HCT116 (cell line): Measurements from ENCODE around the gene FRMD4A. TPM values are rescaled to one million over a fixed set of nuclear protein-coding genes. Genes with fewer than 3 reads are reported as not detected.

Experiments
- ATAC-seq: fragments of 200-7000 bp; cut with Tn5 transposase; 2 replicates; pipeline ENCODE4 v1.9.1; 2020; ENCODE audit warnings: mild to moderate bottlenecking, moderate library complexity
- BruUV-seq: library from RNA; stranded (reverse); fragments of 400-500 nt; replicated peaks from 2 replicates; lab custom pipeline; 2021; lab: Mats Ljungman, UMichigan
- CTCF ChIA-PET: fragments of 300-600 bp; sonication (Branson Sonifier 250); formaldehyde crosslinking; loops from one replicate; lab custom pipeline; 2021; ENCODE audit warnings: antibody characterized with exemption; lab: Charles Lee
- POLR2A ChIA-PET: fragments of 300-600, 350-600 bp; sonication (Branson Sonifier 250); formaldehyde crosslinking; loops from one replicate; lab custom pipeline; 2021; ENCODE audit warnings: antibody characterized with exemption; lab: Charles Lee
- RAD21 ChIA-PET, 2 experiments: fragments of 300-600 bp; sonication (Branson Sonifier 250); formaldehyde crosslinking; loops; one replicate each; lab custom pipeline; 2023; ENCODE audit warnings: low total read pairs in 2 of 2; ENCODE audit not compliant: uncharacterized antibody in 2 of 2, unreplicated experiment in 2 of 2, low non-redundant PET in 1 of 2; lab: Charles Lee
- DNase-seq: peaks from one replicate; pipeline ENCODE4 v3.0.0-alpha.2; 2010; ENCODE audit warnings: low read depth, low spot score
- H2AFZ ChIP-seq: fragments of 200-600 bp; shearing (Covaris generic), sonication (generic); 2 replicates; pipeline ENCODE4 v1.6.1; 2017; ENCODE audit warnings: low read depth, mixed run types, mixed read lengths, antibody characterized with exemption, low read length; ENCODE audit not compliant: poor library complexity, severe bottlenecking
- H3K27ac ChIP-seq: 2 replicates; pipeline ENCODE4 v1.5.1; 2012; ENCODE audit warnings: low read depth, low read length
- H3K27me3 ChIP-seq: fragments of 200-600 bp; sonication (generic); 2 replicates; pipeline ENCODE4 v1.6.1; 2016; ENCODE audit warnings: mixed run types, low read length, mixed read lengths; ENCODE audit not compliant: insufficient read depth
- H3K36me3 ChIP-seq, 2 experiments: fragments of 200-500 bp in 1 of 2; fragments of 200-600 bp in 1 of 2; sonication (Bioruptor generic) in 1 of 2; sonication (generic) in 1 of 2; 2 replicates each; pipeline versions ENCODE4 v1.5.1 to v1.6.1; 2014 to 2016; ENCODE audit warnings: low read length in 2 of 2, inconsistent platforms in 1 of 2, mixed read lengths in 1 of 2, mixed run types in 1 of 2; ENCODE audit not compliant: insufficient read depth in 2 of 2, control insufficient read depth in 1 of 2
- H3K4me1 ChIP-seq, 2 experiments: fragments of 200-600 bp in 1 of 2; sonication (generic) in 1 of 2; 2 replicates each; pipeline versions ENCODE4 v1.5.1 to v1.6.1; 2012 to 2017; ENCODE audit warnings: low read length in 2 of 2, inconsistent platforms in 1 of 2, mild to moderate bottlenecking in 1 of 2, mixed read lengths in 1 of 2, mixed run types in 1 of 2, moderate library complexity in 1 of 2; ENCODE audit not compliant: insufficient read depth in 2 of 2, control insufficient read depth in 1 of 2
- H3K4me2 ChIP-seq: fragments of 200-600 bp; sonication (generic); 2 replicates; pipeline ENCODE4 v1.6.1; 2017; ENCODE audit warnings: mixed run types, low read length, mixed read lengths
- H3K4me3 ChIP-seq, 2 experiments: fragments of 200-600 bp in 1 of 2; sonication (generic) in 1 of 2; replicated peaks in 1 of 2; 2 replicates each; pipeline ENCODE4 v1.5.1; 2011 to 2016; ENCODE audit warnings: low read length in 2 of 2, control low read depth in 1 of 2, low read depth in 1 of 2, mild to moderate bottlenecking in 1 of 2, mixed read lengths in 1 of 2, mixed run types in 1 of 2
- H3K79me2 ChIP-seq: fragments of 200-600 bp; sonication (generic); 2 replicates; pipeline ENCODE4 v1.6.1; 2017; ENCODE audit warnings: mild to moderate bottlenecking, mixed run types, low read length, moderate library complexity, mixed read lengths; ENCODE audit not compliant: insufficient read depth
- H3K9ac ChIP-seq: fragments of 200-600 bp; sonication (generic); 2 replicates; pipeline ENCODE4 v1.6.1; 2016; ENCODE audit warnings: low read length, mixed read lengths
- H3K9me2 ChIP-seq: fragments of 200-600 bp; sonication (generic), shearing (Covaris generic); 2 replicates; pipeline ENCODE4 v1.6.1; 2017; ENCODE audit warnings: mixed run types, mild to moderate bottlenecking, moderate library complexity; ENCODE audit not compliant: insufficient read depth
- H3K9me3 ChIP-seq, 2 experiments: fragments of 200-500 bp in 1 of 2; fragments of 200-600 bp in 1 of 2; sonication (Bioruptor generic) in 1 of 2; sonication (generic) in 1 of 2; 2 replicates each; pipeline ENCODE4 v1.6.1; 2014 to 2017; ENCODE audit warnings: low read length in 2 of 2, mixed read lengths in 2 of 2, inconsistent platforms in 1 of 2, low read depth in 1 of 2, mild to moderate bottlenecking in 1 of 2, mixed run types in 1 of 2, moderate library complexity in 1 of 2; ENCODE audit not compliant: control insufficient read depth in 1 of 2, insufficient read depth in 1 of 2
- H4K20me1 ChIP-seq: fragments of 200-600 bp; sonication (generic), shearing (Covaris generic); 2 replicates; pipeline ENCODE4 v1.6.1; 2017; ENCODE audit warnings: mixed run types, mild to moderate bottlenecking, moderate library complexity; ENCODE audit not compliant: insufficient read depth
- CBX3 ChIP-seq: IDR thresholded peaks from 2 replicates; pipeline ENCODE4 v1.6.1; 2012; ENCODE audit warnings: low read depth
- ELF1 ChIP-seq: IDR thresholded peaks from 2 replicates; pipeline ENCODE4 v1.6.1; 2012; ENCODE audit warnings: low read depth, borderline replicate concordance
- EZH2 ChIP-seq: fragments of 200-600 bp; sonication (generic); IDR thresholded peaks from 2 replicates; pipeline ENCODE4 v1.6.1; 2017; ENCODE audit warnings: antibody characterized with exemption, mixed run types
- POLR2AphosphoS5 ChIP-seq: IDR thresholded peaks from 2 replicates; pipeline ENCODE4 v1.6.1; 2011; ENCODE audit warnings: mild to moderate bottlenecking, low read depth, low read length, moderate library complexity
- RAD21 ChIP-seq: IDR thresholded peaks from 2 replicates; pipeline ENCODE4 v1.6.1; 2012; ENCODE audit warnings: low read depth, mild to moderate bottlenecking
- SP1 ChIP-seq: IDR thresholded peaks from 2 replicates; pipeline ENCODE4 v1.6.1; 2012; ENCODE audit warnings: low read depth
- TCF7L2 ChIP-seq: IDR thresholded peaks from 2 replicates; pipeline ENCODE4 v1.7.0; 2011; ENCODE audit warnings: borderline replicate concordance, inconsistent platforms; ENCODE audit not compliant: insufficient read depth, insufficient read length; ENCODE audit errors: extremely low read depth
- YY1 ChIP-seq: IDR thresholded peaks from 2 replicates; pipeline ENCODE4 v1.6.1; 2011; ENCODE audit warnings: low read length, low read depth, moderate library complexity, mild to moderate bottlenecking; ENCODE audit not compliant: insufficient replicate concordance; ENCODE audit errors: extremely low read depth
- ZFX ChIP-seq: fragments of 450-650 bp; IDR thresholded peaks from 2 replicates; pipeline ENCODE4 v1.6.1; 2017
- intact Hi-C: fragments of 100-400 bp; cut with micrococcal nuclease; formaldehyde crosslinking; loops from 2 replicates; pipeline ENCODE4 v1.10.0; 2022
- total RNA-seq: library from RNA; stranded (reverse); gene quantifications from one replicate; pipeline ENCODE4 v1.2.1, GENCODE V29; 2021; ENCODE audit not compliant: unreplicated experiment
- TF ChIP-seq, protein P1 (sequence below), 3 experiments: fragments of 200-600 bp in 1 of 3; sonication (generic) in 1 of 3; IDR thresholded peaks in 2 of 3; conservative IDR thresholded peaks in 1 of 3; 2 replicates each; pipeline ENCODE4 v1.5.1; 2012 to 2017; ENCODE audit warnings: low read depth in 2 of 3, low read length in 2 of 3, antibody characterized with exemption in 1 of 3, borderline replicate concordance in 1 of 3, control low read depth in 1 of 3, mild to moderate bottlenecking in 1 of 3, mixed read lengths in 1 of 3, mixed run types in 1 of 3, moderate library complexity in 1 of 3; ENCODE audit not compliant: insufficient read depth in 1 of 3

FRMD4A gene
- total RNA-seq, 1 experiment from 2014 or later, result 0.20 TPM

DNA sequence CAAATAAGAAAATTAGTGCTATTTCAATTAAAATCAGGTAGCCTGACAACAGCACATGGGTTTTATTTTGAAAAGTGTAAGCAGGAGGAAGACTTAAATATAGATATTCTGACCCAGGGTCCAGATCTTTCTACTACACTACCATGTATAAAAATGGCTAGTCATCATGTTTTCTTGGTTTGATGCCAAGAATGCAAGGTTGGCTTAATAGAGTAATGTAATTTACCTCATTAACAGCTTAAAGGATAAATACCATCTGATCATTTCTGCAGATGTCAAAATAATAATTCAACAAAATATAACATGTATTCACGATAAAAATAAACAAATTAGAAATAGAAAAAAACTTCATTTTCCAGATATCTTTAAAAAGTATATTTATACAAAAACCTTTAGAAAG is 39.4 kb downstream of the FRMD4A start:
- Histone ChIP-seq H3K4me1 (no peaks in the 10 kb centered on the region), H3K79me2 (no peaks in the 10 kb centered on the region), H3K4me2 (no peak overlapping the region), H2AFZ (no peak overlapping the region), H3K9me2 (no peaks in the 10 kb centered on the region), H3K36me3 (no peaks in the 10 kb centered on the region), H3K27me3 (peaks cover 19% of the 10 kb centered on the region), H3K4me3 (no peak overlapping the region), H3K27ac (no peak overlapping the region), H3K9ac (no peak overlapping the region), H3K9me3 (peaks cover 0 to 7% of the 10 kb centered on the region in 2 experiments; a peak in 1 of 4 replicates), H4K20me1 (no peaks in the 10 kb centered on the region)
- TF ChIP-seq ZFX (no peak), SP1 (no peak), TCF7L2 (no peak), RAD21 (no peak), POLR2AphosphoS5 (no peak), ELF1 (no peak), CBX3 (no peak), YY1 (no peak), EZH2 (no peak)
- TF ChIP-seq, protein P1, sequence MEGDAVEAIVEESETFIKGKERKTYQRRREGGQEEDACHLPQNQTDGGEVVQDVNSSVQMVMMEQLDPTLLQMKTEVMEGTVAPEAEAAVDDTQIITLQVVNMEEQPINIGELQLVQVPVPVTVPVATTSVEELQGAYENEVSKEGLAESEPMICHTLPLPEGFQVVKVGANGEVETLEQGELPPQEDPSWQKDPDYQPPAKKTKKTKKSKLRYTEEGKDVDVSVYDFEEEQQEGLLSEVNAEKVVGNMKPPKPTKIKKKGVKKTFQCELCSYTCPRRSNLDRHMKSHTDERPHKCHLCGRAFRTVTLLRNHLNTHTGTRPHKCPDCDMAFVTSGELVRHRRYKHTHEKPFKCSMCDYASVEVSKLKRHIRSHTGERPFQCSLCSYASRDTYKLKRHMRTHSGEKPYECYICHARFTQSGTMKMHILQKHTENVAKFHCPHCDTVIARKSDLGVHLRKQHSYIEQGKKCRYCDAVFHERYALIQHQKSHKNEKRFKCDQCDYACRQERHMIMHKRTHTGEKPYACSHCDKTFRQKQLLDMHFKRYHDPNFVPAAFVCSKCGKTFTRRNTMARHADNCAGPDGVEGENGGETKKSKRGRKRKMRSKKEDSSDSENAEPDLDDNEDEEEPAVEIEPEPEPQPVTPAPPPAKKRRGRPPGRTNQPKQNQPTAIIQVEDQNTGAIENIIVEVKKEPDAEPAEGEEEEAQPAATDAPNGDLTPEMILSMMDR (IDR thresholded peaks at IDR 0.05 in 2 of 3, conservative IDR thresholded peaks at IDR 0.05 in 1 of 3; ENCODE audit: borderline replicate concordance in 1 of 3, insufficient read depth in 1 of 3, low read depth in 2 of 3, low read length in 2 of 3), result no peak
- ChIA-PET RAD21 (no interaction called here), POLR2A (no interaction called here), CTCF (no interaction called here)
- intact Hi-C loops, result no loop called here
- DNase-seq, result no peak
- no peak for ATAC-seq
- no TSS peak for BruUV-seq
